HG03439 (cell line): ENCODE results near the gene LAMTOR1.

Experiments
- ATAC-seq: cut with Tn5 transposase; IDR thresholded peaks from one replicate; pipeline ENCODE4 v1.9.1; 2021; ENCODE audit warnings: mild to moderate bottlenecking, moderate library complexity; ENCODE audit not compliant: unreplicated experiment

LAMTOR1 gene

GRCh38 chr11:72120930-72121329, 17.8 kb upstream of the LAMTOR1 start:
- ATAC-seq, result no peak

- no peak for ATAC-seq
Observed at GRCh38 chr11:72119198-72119597, 16.1 kb upstream of the LAMTOR1 start.

GRCh38 chr11:72116019-72116755, 13.1 kb upstream of the LAMTOR1 start:
- no peak for ATAC-seq

- ATAC-seq, result no peak
Observed at GRCh38 chr11:72114570-72114969, 11.5 kb upstream of the LAMTOR1 start.

GRCh38 chr11:72112978-72113808, 10.1 kb upstream of the LAMTOR1 start:
- no peak for ATAC-seq

- ATAC-seq, result peak; percentile 89
Observed at GRCh38 chr11:72112143-72112977, 9.3 kb upstream of the LAMTOR1 start, which contains the start of gene ANAPC15. TSS of gene ANAPC15 (minus strand) at chr11:72112695. CDS start at chr11:72111276, 1,419 bp downstream.

- no peak for ATAC-seq
Observed at GRCh38 chr11:72111300-72112142, 8.4 kb upstream of the LAMTOR1 start.

GRCh38 chr11:72105888-72106287, 2.8 kb upstream of the LAMTOR1 start, which contains the start of gene TOMT:
TSS of gene TOMT (plus strand) at chr11:72105924. CDS start at chr11:72105952, 28 bp downstream.
- no peak for ATAC-seq

GRCh38 chr11:72103754-72104167, 664 bp upstream of the LAMTOR1 start:
- ATAC-seq, result no peak

GRCh38 chr11:72102631-72102945, 509 bp downstream of the LAMTOR1 start:
- ATAC-seq, result no peak

- no peak for ATAC-seq
Observed at GRCh38 chr11:72102162-72102561, 935 bp downstream of the LAMTOR1 start.

- no peak for ATAC-seq
Observed at GRCh38 chr11:72100462-72100861, 2.6 kb downstream of the LAMTOR1 start.

- ATAC-seq, result no peak
Observed at GRCh38 chr11:72100009-72100408, 3.1 kb downstream of the LAMTOR1 start.

GRCh38 chr11:72098741-72099140, 4.4 kb downstream of the LAMTOR1 start:
- ATAC-seq, result no peak

GRCh38 chr11:72091292-72091691, 11.8 kb downstream of the LAMTOR1 start:
- ATAC-seq, result no peak

GRCh38 chr11:72088076-72088808, 14.9 kb downstream of the LAMTOR1 start:
- no peak for ATAC-seq

GRCh38 chr11:72085621-72086351, 17.3 kb downstream of the LAMTOR1 start:
- ATAC-seq, result no peak

GRCh38 chr11:72084965-72085364, 18.1 kb downstream of the LAMTOR1 start:
- no peak for ATAC-seq

- ATAC-seq, result no peak
Observed at GRCh38 chr11:72084076-72084475, 19.0 kb downstream of the LAMTOR1 start.
